Measurements from ENCODE around the gene DYNC2LI1.

DNA sequence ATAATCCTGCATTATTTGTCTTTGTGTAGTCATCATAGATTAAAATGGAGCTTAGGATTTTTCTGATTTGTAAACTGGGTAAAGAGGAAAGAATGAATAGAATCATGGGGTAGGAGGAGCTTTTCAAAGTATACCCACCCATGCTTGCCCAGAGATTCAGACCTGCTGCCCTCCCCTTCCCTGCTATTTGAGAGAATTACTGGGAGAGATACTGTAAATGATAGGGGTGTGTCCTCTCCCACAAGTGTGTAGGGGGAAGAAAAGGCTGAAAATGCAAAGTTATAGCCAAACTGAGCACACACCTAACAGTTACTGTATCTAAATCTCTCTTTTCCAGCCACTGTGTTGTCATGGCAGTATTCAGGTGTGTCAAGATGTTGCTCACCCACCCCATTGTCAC, 21.5 kb upstream of the DYNC2LI1 start:
- TF ChIP-seq POLR2AphosphoS5 (IDR thresholded peaks at IDR 0.05; ENCODE audit: low read depth, low read length): no peak
- TF ChIP-seq SIN3A (IDR thresholded peaks at IDR 0.05; ENCODE audit: borderline replicate concordance, insufficient read depth, low read length): no peak

Measured in PFSK-1 (cell line).